ENCODE data around the gene CLPSL2. TPM values are rescaled to one million over a fixed set of nuclear protein-coding genes. Genes with fewer than 3 reads are reported as not detected.
A peak's percentile ranks its signal among the peaks of the same experiment; 100 is the strongest.

Gene CLPSL2
- total RNA-seq, 1 donor = not detected

- Histone ChIP-seq H3K36me3 (ENCODE audit: insufficient read depth, low read length) (no peaks in the 10 kb centered on the region), H3K9me3 (ENCODE audit: low read depth, low read length) (no peaks in the 10 kb centered on the region), H3K27me3 (ENCODE audit: insufficient read depth, low read length) (no peaks in the 10 kb centered on the region), H3K4me3 (ENCODE audit: insufficient read depth, low read length) (no peak overlapping the region), H4K20me1 (ENCODE audit: insufficient read depth, low read length) (no peaks in the 10 kb centered on the region), H3K4me2 (ENCODE audit: insufficient read depth, low read length) (peak overlapping the region; percentile 94), H3K4me1 (ENCODE audit: insufficient read depth, low read length) (peaks cover 34% of the 10 kb centered on the region), H2AFZ (ENCODE audit: low read length) (peak overlapping the region; percentile 84), H3K27ac (ENCODE audit: low read depth, low read length) (no peak overlapping the region), H3K79me2 (ENCODE audit: insufficient read depth, low read length) (no peaks in the 10 kb centered on the region)
- DNase-seq (ENCODE audit: insufficient read length, low spot score, missing footprints) = peak; percentile 79
- TF ChIP-seq CTCF (IDR thresholded peaks at IDR 0.05; ENCODE audit: extremely low read depth, low read depth, low read length) = no peak
Measured at GRCh38 chr6:35728683-35729678, 47.4 kb upstream of the CLPSL2 start.

GRCh38 chr6:35729722-35730121 is 46.7 kb upstream of the CLPSL2 start:
- Histone ChIP-seq H3K27me3 (ENCODE audit: insufficient read depth, low read length) (no peaks in the 10 kb centered on the region), H3K4me1 (ENCODE audit: insufficient read depth, low read length) (peaks cover 34% of the 10 kb centered on the region), H3K9me3 (ENCODE audit: low read depth, low read length) (no peaks in the 10 kb centered on the region), H3K79me2 (ENCODE audit: insufficient read depth, low read length) (no peaks in the 10 kb centered on the region), H3K4me2 (ENCODE audit: insufficient read depth, low read length) (no peak overlapping the region), H3K27ac (ENCODE audit: low read depth, low read length) (no peak overlapping the region), H2AFZ (ENCODE audit: low read length) (no peak overlapping the region), H3K36me3 (ENCODE audit: insufficient read depth, low read length) (no peaks in the 10 kb centered on the region), H4K20me1 (ENCODE audit: insufficient read depth, low read length) (no peaks in the 10 kb centered on the region), H3K4me3 (ENCODE audit: insufficient read depth, low read length) (no peak overlapping the region)
- TF ChIP-seq CTCF (IDR thresholded peaks at IDR 0.05; ENCODE audit: extremely low read depth, low read depth, low read length) = no peak
- no peak for DNase-seq (ENCODE audit: insufficient read length, low spot score, missing footprints)

- no peaks in the 10 kb centered on the region for H3K9me3 ChIP-seq (ENCODE audit: low read depth, low read length)
- peaks cover 30% of the 10 kb centered on the region for H3K4me1 ChIP-seq (ENCODE audit: insufficient read depth, low read length)
- TF ChIP-seq CTCF (IDR thresholded peaks at IDR 0.05; ENCODE audit: extremely low read depth, low read depth, low read length) = no peak
- peak overlapping the region; percentile 90 for H3K4me3 ChIP-seq (ENCODE audit: insufficient read depth, low read length)
- H3K27ac ChIP-seq (ENCODE audit: low read depth, low read length) = peak overlapping the region; percentile 31
- no peaks in the 10 kb centered on the region for H4K20me1 ChIP-seq (ENCODE audit: insufficient read depth, low read length)
- peak; percentile 79 for DNase-seq (ENCODE audit: insufficient read length, low spot score, missing footprints)
- H3K4me2 ChIP-seq (ENCODE audit: insufficient read depth, low read length) = peak overlapping the region; percentile 99
- peak overlapping the region; percentile 76 for H2AFZ ChIP-seq (ENCODE audit: low read length)
- H3K79me2 ChIP-seq (ENCODE audit: insufficient read depth, low read length) = no peaks in the 10 kb centered on the region
- no peaks in the 10 kb centered on the region for H3K27me3 ChIP-seq (ENCODE audit: insufficient read depth, low read length)
- H3K36me3 ChIP-seq (ENCODE audit: insufficient read depth, low read length) = no peaks in the 10 kb centered on the region
Measured at GRCh38 chr6:35730745-35731413, 45.5 kb upstream of the CLPSL2 start.

GRCh38 chr6:35731414-35731735 is 45.0 kb upstream of the CLPSL2 start:
- H3K4me1 ChIP-seq (ENCODE audit: insufficient read depth, low read length) = peaks cover 26% of the 10 kb centered on the region
- H3K27ac ChIP-seq (ENCODE audit: low read depth, low read length) = peak overlapping the region; percentile 83
- TF ChIP-seq CTCF (IDR thresholded peaks at IDR 0.05; ENCODE audit: extremely low read depth, low read depth, low read length) = no peak
- H2AFZ ChIP-seq (ENCODE audit: low read length) = peak overlapping the region; percentile 97
- no peaks in the 10 kb centered on the region for H4K20me1 ChIP-seq (ENCODE audit: insufficient read depth, low read length)
- peak overlapping the region; percentile 90 for H3K4me3 ChIP-seq (ENCODE audit: insufficient read depth, low read length)
- peak overlapping the region; percentile 99 for H3K4me2 ChIP-seq (ENCODE audit: insufficient read depth, low read length)
- DNase-seq (ENCODE audit: insufficient read length, low spot score, missing footprints) = peak; percentile 97
- H3K36me3 ChIP-seq (ENCODE audit: insufficient read depth, low read length) = no peaks in the 10 kb centered on the region
- H3K27me3 ChIP-seq (ENCODE audit: insufficient read depth, low read length) = no peaks in the 10 kb centered on the region
- H3K79me2 ChIP-seq (ENCODE audit: insufficient read depth, low read length) = no peaks in the 10 kb centered on the region
- no peaks in the 10 kb centered on the region for H3K9me3 ChIP-seq (ENCODE audit: low read depth, low read length)

Data from osteoblast (primary cell).